ENCODE measurements around the gene ZBTB20. TPM values are rescaled to one million over a fixed set of nuclear protein-coding genes. Genes with fewer than 3 reads are reported as not detected.

ZBTB20 gene
- total and polyA plus RNA-seq, 4 donors = 0.88 to 83.2 (median 20.4) TPM

- H3K27ac ChIP-seq (ENCODE audit: low read depth in 1 of 2, low read length in 2 of 2) = no peak overlapping the region
- H3K27me3 ChIP-seq (ENCODE audit: control insufficient read depth in 4 of 4, insufficient read depth in 4 of 4, low read length in 3 of 4) = no peaks in the 10 kb centered on the region
- no peak overlapping the region for H3K9ac ChIP-seq (ENCODE audit: low read depth in 1 of 2, low read length in 2 of 2)
- 96% methylated on average over 1 of the region's 1 CpG for WGBS
- H3K9me3 ChIP-seq (ENCODE audit: control insufficient read depth in 4 of 4, low read length in 3 of 4) = no peaks in the 10 kb centered on the region
- TF ChIP-seq EGR1 (IDR thresholded peaks at IDR 0.05; ENCODE audit: low read depth in 2 of 2) (no peak), JUND (IDR thresholded peaks at IDR 0.05) (no peak), RAD21 (IDR thresholded peaks at IDR 0.05) (no peak), NR2F2 (IDR thresholded peaks at IDR 0.05) (no peak), ATF3 (IDR thresholded peaks at IDR 0.05) (no peak), FOXA1 (IDR thresholded peaks at IDR 0.05) (no peak), YY1 (IDR thresholded peaks at IDR 0.05) (no peak), REST (IDR thresholded peaks at IDR 0.05) (no peak), HNF4A (conservative IDR thresholded peaks at IDR 0.05) (no peak), HNF4G (IDR thresholded peaks at IDR 0.05) (no peak), TAF1 (conservative IDR thresholded peaks at IDR 0.05) (no peak), FOXA2 (IDR thresholded peaks at IDR 0.05) (no peak), ZBTB33 (IDR thresholded peaks at IDR 0.05) (no peak), RXRA (IDR thresholded peaks at IDR 0.05) (no peak), SP1 (IDR thresholded peaks at IDR 0.05) (no peak), GABPA (IDR thresholded peaks at IDR 0.05 in 1 of 2, conservative IDR thresholded peaks at IDR 0.05 in 1 of 2) (no peak), CTCF (IDR thresholded peaks at IDR 0.05; ENCODE audit: low read depth, low read length, missing input control) (no peak), MAX (IDR thresholded peaks at IDR 0.05) (no peak)
- DNase-seq (ENCODE audit: low spot score) = no peak
- H3K4me1 ChIP-seq (ENCODE audit: control insufficient read depth in 4 of 4, insufficient read depth in 4 of 4, low read length in 3 of 4) = no peaks in the 10 kb centered on the region
- H3K4me3 ChIP-seq (ENCODE audit: low read depth in 1 of 3, low read length in 3 of 3) = no peak overlapping the region
- peaks cover 3 to 26% (median 16%) of the 10 kb centered on the region in 4 donors for H3K36me3 ChIP-seq (ENCODE audit: control insufficient read depth in 4 of 4, insufficient read depth in 3 of 4, low read depth in 1 of 4, low read length in 3 of 4)
These were observed 802.6 kb downstream of the ZBTB20 start for GRCh38 chr3:114344492-114344891.

Data from liver (tissue), 9 donors.